HL-60 (cell line): Measurements from ENCODE around the gene LRRC43.

Experiments used
- DNase-seq, 2 experiments: peaks; one replicate each; pipeline ENCODE4 v3.0.0-alpha.2; 2010 to 2020; ENCODE audit warnings: low read depth in 1 of 2, low spot score in 1 of 2
- H3K27ac ChIP-seq: fragments of 250-450 bp; sonication (Bioruptor Pico); replicated peaks from 2 replicates; pipeline ENCODE4 v1.5.1; 2020; ENCODE audit warnings: mild to moderate bottlenecking, moderate library complexity
- H3K27me3 ChIP-seq: fragments of 250-450 bp; sonication (Bioruptor Pico); 2 replicates; pipeline ENCODE4 v1.5.1; 2021; ENCODE audit warnings: mild to moderate bottlenecking, moderate library complexity; ENCODE audit not compliant: insufficient read depth, poor library complexity, severe bottlenecking
- H3K4me3 ChIP-seq: replicated peaks from 2 replicates; pipeline ENCODE4 v1.5.1; 2011; ENCODE audit warnings: mild to moderate bottlenecking, control low read depth, low read length; ENCODE audit not compliant: insufficient read depth
- CTCF ChIP-seq: IDR thresholded peaks from one replicate; pipeline ENCODE4 v1.5.1; 2011; ENCODE audit warnings: low read length, control low read depth, inconsistent platforms; ENCODE audit not compliant: insufficient read depth
- GABPA ChIP-seq: IDR thresholded peaks from 2 replicates; pipeline ENCODE4 v1.6.1; 2012; ENCODE audit warnings: low read depth
- POLR2AphosphoS5 ChIP-seq: IDR thresholded peaks from 2 replicates; pipeline ENCODE4 v1.6.1; 2012; ENCODE audit warnings: low read depth
- SPI1 ChIP-seq: IDR thresholded peaks from 2 replicates; pipeline ENCODE4 v1.6.1; 2012; ENCODE audit warnings: low read depth, mild to moderate bottlenecking, borderline replicate concordance
- TF ChIP-seq, protein P1 (sequence below): IDR thresholded peaks from 2 replicates; pipeline ENCODE4 v1.6.1; 2012; ENCODE audit warnings: low read depth; ENCODE audit not compliant: insufficient replicate concordance

Gene LRRC43

DNA sequence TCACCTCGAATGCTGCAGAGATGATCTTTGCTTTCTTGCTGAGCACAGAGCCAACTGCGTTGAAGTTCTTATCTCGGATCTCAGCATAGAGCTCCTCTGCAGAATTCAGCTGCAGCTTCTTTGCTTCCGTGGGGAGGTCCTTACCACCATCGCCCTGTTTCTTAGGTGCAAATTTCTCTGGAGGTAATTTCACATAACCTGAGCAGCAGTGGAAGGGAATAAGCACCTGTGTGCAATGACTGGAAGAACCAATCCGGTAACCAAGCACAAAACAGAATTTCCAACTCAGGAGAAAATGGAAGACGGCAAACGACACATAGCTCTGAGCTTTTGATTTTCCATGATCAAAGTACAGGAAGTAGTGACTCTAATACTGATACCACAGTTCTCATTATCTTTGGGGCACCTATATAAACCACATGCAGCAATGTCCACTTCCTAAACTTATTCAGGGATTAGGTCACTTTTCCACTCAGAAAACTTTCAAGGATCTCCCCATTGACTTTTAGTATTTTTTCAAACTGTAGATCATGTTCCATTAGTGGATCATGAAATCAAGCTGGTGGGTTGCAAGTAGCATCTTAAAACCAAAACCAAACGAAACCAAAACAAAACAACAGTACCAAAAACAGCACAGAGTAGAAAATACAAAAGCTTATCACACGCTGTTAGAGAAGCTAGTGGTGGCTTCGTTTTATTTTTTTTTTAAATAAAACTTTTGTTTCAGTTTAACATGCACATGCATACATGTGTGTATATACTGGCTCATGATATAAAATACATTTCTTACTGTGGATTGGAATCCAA, 61.8 kb downstream of the LRRC43 start:
- no peak overlapping the region for H3K4me3 ChIP-seq
- H3K27ac ChIP-seq: no peak overlapping the region
- no peak for DNase-seq
- TF ChIP-seq GABPA: no peak
- TF ChIP-seq, protein P1, sequence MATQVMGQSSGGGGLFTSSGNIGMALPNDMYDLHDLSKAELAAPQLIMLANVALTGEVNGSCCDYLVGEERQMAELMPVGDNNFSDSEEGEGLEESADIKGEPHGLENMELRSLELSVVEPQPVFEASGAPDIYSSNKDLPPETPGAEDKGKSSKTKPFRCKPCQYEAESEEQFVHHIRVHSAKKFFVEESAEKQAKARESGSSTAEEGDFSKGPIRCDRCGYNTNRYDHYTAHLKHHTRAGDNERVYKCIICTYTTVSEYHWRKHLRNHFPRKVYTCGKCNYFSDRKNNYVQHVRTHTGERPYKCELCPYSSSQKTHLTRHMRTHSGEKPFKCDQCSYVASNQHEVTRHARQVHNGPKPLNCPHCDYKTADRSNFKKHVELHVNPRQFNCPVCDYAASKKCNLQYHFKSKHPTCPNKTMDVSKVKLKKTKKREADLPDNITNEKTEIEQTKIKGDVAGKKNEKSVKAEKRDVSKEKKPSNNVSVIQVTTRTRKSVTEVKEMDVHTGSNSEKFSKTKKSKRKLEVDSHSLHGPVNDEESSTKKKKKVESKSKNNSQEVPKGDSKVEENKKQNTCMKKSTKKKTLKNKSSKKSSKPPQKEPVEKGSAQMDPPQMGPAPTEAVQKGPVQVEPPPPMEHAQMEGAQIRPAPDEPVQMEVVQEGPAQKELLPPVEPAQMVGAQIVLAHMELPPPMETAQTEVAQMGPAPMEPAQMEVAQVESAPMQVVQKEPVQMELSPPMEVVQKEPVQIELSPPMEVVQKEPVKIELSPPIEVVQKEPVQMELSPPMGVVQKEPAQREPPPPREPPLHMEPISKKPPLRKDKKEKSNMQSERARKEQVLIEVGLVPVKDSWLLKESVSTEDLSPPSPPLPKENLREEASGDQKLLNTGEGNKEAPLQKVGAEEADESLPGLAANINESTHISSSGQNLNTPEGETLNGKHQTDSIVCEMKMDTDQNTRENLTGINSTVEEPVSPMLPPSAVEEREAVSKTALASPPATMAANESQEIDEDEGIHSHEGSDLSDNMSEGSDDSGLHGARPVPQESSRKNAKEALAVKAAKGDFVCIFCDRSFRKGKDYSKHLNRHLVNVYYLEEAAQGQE: no peak
- TF ChIP-seq POLR2AphosphoS5: no peak
- no peak for TF ChIP-seq SPI1
- TF ChIP-seq CTCF: no peak
- no peaks in the 10 kb centered on the region for H3K27me3 ChIP-seq

DNA sequence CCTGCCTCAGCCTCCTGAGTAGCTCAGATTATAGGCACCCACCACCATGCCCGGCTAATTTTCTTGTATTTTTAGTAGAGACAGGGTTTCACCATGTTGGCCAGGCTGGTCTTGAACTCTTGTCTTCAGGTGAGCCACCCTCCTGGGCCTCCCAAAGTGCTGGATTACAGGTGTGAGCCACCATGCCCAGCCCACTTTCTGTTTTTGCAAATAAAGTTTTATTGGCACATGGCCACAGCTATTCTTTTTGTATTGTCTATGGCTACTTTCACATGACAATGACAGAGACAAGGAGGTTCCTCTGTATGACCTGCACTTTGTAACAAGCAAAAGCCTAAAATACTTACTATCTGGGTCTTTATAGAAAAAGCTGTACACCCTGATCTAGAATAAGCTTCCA, 62.6 kb downstream of the LRRC43 start:
- TF ChIP-seq CTCF: no peak
- TF ChIP-seq GABPA: no peak
- no peak for TF ChIP-seq POLR2AphosphoS5
- TF ChIP-seq SPI1: no peak
- TF ChIP-seq, protein P1: no peak
- H3K4me3 ChIP-seq: no peak overlapping the region
- H3K27me3 ChIP-seq: no peaks in the 10 kb centered on the region
- H3K27ac ChIP-seq: no peak overlapping the region
- DNase-seq: no peak

GRCh38 chr12:122250047-122250446, 67.1 kb downstream of the LRRC43 start:
- no peak overlapping the region for H3K4me3 ChIP-seq
- no peak for DNase-seq
- no peak overlapping the region for H3K27ac ChIP-seq
- TF ChIP-seq GABPA (no peak), POLR2AphosphoS5 (no peak), CTCF (no peak), SPI1 (no peak)
- TF ChIP-seq, protein P1: no peak
- no peaks in the 10 kb centered on the region for H3K27me3 ChIP-seq
